ENCODE measurements around the gene C1QB.

GRCh38 chr1:22688466-22688865 lies 35.4 kb downstream of the C1QB start:
- TF ChIP-seq CTCF (conservative IDR thresholded peaks at IDR 0.05; ENCODE audit: low read length): no peak
- TF ChIP-seq EZH2phosphoT487 (IDR thresholded peaks at IDR 0.05; ENCODE audit: borderline replicate concordance, low read depth, low read length): no peak

All from OCI-LY7 (cell line).